Stimulated activated CD4-positive, alpha-beta T cell treated with anti-CD3 and anti-CD28 coated beads, Interleukin-15, amount 100 ng/mL, for 1 hour (primary cell): ENCODE results near the gene NBPF10.
"Not testable (repeated sequence)": the region's sequence is repeated elsewhere in the genome, so short reads cannot be mapped to it uniquely, and the experiment has no call there.

Source experiments
- DNase-seq, 2 donors: peaks; one replicate each; pipeline ENCODE4 v3.0.0-alpha.2; 2020; ENCODE audit warnings: low read depth in 1 of 2, low spot score in 1 of 2

NBPF10 gene

DNA sequence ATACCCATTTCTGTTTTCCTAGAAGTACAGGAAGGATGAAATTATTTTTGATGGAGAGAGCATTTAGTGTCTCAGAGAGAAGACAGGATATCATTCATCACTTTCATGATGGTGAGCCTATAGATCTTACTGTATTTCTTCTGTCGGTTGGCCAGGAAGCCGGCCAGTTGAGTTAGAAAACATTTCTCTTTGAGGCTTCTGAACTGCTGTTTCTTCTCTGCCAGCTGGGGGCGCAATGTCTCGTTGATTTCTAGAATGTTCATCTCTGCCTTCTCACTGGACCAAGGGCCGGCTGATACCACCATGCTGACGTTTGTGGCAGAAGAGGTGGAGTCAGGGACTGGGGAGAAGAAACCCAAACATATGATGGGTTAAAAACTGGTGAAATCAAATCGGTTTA is at the start of gene NBPF10:
Gene NBPF10, minus strand, starts transcription at position 340 of the 400 bp plus-strand sequence. Its CDS starts 35 bp downstream, at position 305.
- DNase-seq: not testable (repeated sequence)

DNA sequence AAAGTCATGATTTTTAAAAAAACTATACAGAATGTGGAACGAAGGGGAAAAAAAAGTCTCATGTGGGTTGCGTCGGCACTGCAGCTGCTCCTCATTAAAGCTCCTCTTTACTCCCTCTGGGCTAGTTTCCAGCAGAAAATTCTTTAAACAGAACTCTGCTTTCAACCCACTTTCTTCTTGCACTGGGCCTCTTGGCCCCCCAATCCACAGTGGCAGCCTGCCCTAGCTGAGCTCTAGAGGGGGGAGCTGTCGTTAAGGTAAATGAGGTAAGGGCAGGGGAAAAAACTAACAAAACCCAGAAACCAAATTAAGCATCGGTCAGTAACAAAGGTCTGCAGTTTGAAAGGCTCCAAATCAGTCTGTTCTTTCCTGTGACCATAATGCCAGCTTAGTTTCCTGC is 29.9 kb upstream of the NBPF10 start:
- DNase-seq: not testable (repeated sequence)

DNA sequence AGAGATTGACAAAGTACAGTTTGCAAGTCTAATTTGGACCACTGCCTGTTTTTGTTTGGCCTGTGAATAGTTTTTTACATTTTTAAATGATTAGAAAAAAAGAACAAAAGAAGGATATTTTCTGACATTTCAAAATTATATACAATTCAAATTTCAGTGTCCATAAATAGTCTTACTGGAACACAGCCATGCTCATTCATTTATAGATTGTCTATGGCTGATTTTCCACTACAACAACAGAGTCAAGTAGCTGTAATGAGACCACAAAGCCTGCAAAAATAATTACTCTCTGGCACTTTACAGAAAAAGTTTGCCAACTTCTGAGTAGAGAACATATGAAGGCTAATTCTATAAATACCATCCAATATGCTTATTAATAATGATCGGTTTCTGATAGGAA is 23.1 kb upstream of the NBPF10 start:
- not testable (repeated sequence) for DNase-seq

DNA sequence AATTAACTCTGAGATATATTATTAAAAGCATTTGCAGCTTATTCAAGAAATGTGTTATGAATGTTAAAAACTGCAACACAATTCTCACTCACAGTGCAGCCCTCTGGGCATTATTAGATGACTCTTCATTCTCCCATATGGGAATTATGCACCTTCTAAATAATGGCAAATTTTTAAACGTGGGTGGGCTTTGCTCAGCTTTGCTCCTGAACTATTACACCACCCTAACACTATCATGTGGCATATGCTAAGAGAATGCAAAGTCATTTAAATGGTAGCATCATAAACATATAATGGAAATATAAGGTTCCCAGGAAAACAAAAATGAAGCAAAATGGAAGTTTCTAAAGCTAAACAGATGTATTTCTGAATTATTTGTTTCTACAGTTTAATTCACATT is 22.7 kb upstream of the NBPF10 start:
- not testable (repeated sequence) for DNase-seq
